Measurements from ENCODE around the gene TFF3. TPM values are rescaled to one million over a fixed set of nuclear protein-coding genes. Genes with fewer than 3 reads are reported as not detected.

Gene TFF3
- total RNA-seq, 2 experiments from 2014 or later = not detected

DNA sequence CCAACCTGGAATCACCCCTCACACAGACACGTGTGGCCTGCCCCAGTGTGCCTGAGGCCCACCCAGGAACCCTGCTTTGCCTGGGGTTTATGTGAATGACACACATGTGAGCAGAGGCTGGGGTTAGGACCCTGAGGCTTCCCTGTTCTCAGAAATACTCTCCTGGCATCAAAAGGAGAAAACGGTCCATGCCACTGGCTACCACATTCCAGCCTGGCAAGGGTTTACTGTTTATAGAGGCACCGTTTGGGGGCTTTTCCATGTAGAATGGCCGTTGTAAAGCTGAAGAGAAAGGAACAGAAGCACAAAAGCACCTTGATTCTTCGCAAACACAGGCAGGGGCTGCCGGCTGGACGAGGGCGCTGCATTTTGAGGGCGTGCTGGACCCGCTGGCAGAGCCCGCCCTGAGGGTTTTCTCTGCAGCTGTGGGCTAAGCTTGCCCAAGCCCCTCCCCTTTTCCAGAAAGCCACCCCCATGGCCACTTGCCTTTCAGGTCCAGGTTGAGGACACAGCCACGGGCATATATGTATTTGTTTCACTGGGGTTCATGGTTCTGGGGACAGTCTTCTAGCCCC lies 13.0 kb downstream of the TFF3 start:
- no peak overlapping the region for H3K4me3 Mint-ChIP-seq
- Histone ChIP-seq H3K36me3 (ENCODE audit: insufficient read depth, low read length) (no peaks in the 10 kb centered on the region), H3K27me3 (ENCODE audit: control insufficient read depth in 1 of 2, insufficient read depth in 2 of 2, low read length in 2 of 2) (peaks cover 2 to 4% of the 10 kb centered on the region in 2 experiments), H3K4me3 (ENCODE audit: low read length) (no peak overlapping the region), H3K4me1 (ENCODE audit: insufficient read depth, low read length) (peaks cover 12% of the 10 kb centered on the region), H3K27ac (ENCODE audit: low read depth in 1 of 2, low read length in 2 of 2) (no peak overlapping the region), H3K9me3 (ENCODE audit: control insufficient read depth in 1 of 2, insufficient read depth in 1 of 2, low read length in 2 of 2) (no peaks in the 10 kb centered on the region)
- TF ChIP-seq, protein P1, sequence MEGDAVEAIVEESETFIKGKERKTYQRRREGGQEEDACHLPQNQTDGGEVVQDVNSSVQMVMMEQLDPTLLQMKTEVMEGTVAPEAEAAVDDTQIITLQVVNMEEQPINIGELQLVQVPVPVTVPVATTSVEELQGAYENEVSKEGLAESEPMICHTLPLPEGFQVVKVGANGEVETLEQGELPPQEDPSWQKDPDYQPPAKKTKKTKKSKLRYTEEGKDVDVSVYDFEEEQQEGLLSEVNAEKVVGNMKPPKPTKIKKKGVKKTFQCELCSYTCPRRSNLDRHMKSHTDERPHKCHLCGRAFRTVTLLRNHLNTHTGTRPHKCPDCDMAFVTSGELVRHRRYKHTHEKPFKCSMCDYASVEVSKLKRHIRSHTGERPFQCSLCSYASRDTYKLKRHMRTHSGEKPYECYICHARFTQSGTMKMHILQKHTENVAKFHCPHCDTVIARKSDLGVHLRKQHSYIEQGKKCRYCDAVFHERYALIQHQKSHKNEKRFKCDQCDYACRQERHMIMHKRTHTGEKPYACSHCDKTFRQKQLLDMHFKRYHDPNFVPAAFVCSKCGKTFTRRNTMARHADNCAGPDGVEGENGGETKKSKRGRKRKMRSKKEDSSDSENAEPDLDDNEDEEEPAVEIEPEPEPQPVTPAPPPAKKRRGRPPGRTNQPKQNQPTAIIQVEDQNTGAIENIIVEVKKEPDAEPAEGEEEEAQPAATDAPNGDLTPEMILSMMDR (IDR thresholded peaks at IDR 0.05) = no peak
- no peaks in the 10 kb centered on the region for H3K9me3 Mint-ChIP-seq
- H3K36me3 Mint-ChIP-seq (ENCODE audit: low read depth) = peaks cover 9% of the 10 kb centered on the region
- intact Hi-C loops (cut with DNase I, micrococcal nuclease) = no loop called here
- CTCF ChIA-PET = no interaction called here
- ATAC-seq (ENCODE audit: poor library complexity) = no peak
- H3K4me1 Mint-ChIP-seq (ENCODE audit: low read depth) = peaks cover 25% of the 10 kb centered on the region
- H3K27ac Mint-ChIP-seq = no peak overlapping the region
- POLR2A ChIA-PET = no interaction called here
- no peaks in the 10 kb centered on the region for H3K27me3 Mint-ChIP-seq
- DNase-seq = no peak

DNA sequence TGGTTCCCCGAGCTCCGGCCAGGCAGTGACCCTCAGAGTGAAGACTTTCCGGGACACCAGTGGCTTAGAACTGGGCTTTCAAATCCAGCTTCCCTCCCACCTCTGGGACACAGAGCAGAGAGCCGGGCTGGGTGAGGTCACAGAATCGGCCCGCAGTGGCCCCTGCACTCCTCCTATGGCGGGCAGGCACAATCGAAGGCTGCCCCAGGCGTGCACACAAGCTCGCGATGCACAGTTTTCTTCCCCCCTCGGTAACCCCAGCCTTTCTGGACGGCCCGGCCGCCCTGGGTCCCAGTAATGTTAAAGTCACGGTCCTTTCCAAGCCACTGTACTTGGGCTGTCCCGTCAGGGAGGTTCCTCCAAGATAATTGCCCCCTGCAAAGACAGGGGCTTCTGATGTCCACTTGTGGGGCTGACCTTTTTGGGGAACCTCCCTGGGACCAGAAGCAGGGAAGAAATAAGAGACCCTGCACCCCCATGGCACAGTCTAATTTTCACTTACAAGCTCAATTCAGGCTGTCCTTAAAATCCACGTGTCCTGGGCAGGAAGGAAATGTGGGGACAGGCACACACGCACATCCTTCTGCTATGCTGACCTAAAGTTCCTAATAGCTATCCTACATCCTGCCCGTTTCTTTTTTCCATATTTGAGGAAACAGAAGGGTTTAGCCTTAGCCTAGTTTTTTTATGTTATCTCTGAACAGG lies 13.7 kb downstream of the TFF3 start:
- H3K4me3 ChIP-seq (ENCODE audit: low read length) = no peak overlapping the region
- TF ChIP-seq, protein P1 (IDR thresholded peaks at IDR 0.05) = no peak
- Mint-ChIP-seq H3K4me1 (ENCODE audit: low read depth) (peaks cover 20% of the 10 kb centered on the region), H3K27me3 (no peaks in the 10 kb centered on the region), H3K9me3 (no peaks in the 10 kb centered on the region), H3K36me3 (ENCODE audit: low read depth) (peaks cover 16% of the 10 kb centered on the region), H3K27ac (no peak overlapping the region), H3K4me3 (no peak overlapping the region)
- intact Hi-C loops (cut with DNase I, micrococcal nuclease) = no loop called here
- no peaks in the 10 kb centered on the region for H3K36me3 ChIP-seq (ENCODE audit: insufficient read depth, low read length)
- ChIA-PET POLR2A (no interaction called here), CTCF (no interaction called here)
- DNase-seq = no peak
- no peak overlapping the region for H3K27ac ChIP-seq (ENCODE audit: low read depth in 1 of 2, low read length in 2 of 2)
- no peak for ATAC-seq (ENCODE audit: poor library complexity)
- H3K27me3 ChIP-seq (ENCODE audit: control insufficient read depth in 1 of 2, insufficient read depth in 2 of 2, low read length in 2 of 2) = no peaks in the 10 kb centered on the region
- H3K9me3 ChIP-seq (ENCODE audit: control insufficient read depth in 1 of 2, insufficient read depth in 1 of 2, low read length in 2 of 2) = no peaks in the 10 kb centered on the region
- H3K4me1 ChIP-seq (ENCODE audit: insufficient read depth, low read length) = peaks cover 7% of the 10 kb centered on the region

DNA sequence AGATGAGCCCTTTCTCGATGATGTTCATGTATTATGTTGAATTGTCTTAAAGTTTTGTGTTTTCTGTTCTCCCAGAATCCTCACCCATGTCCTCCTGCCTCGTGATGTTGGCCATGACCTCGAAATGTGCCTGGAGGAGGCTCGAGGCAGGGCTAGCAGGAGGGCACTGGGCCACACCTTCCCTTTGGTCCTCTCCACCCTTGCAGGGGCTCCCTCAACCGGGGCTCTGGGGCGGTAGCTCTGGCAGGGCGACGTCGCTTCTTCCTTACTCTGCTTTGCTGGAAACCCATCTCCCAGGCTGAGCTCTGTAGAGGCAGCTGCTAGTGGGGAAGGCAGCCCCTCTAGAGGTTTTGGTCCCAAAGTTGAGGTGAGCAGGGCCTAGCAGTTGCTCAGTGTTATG lies 14.3 kb downstream of the TFF3 start:
- Mint-ChIP-seq H3K27ac (no peak overlapping the region), H3K4me3 (no peak overlapping the region), H3K4me1 (ENCODE audit: low read depth) (peaks cover 19% of the 10 kb centered on the region), H3K9me3 (no peaks in the 10 kb centered on the region), H3K27me3 (no peaks in the 10 kb centered on the region), H3K36me3 (ENCODE audit: low read depth) (peaks cover 22% of the 10 kb centered on the region)
- CTCF ChIA-PET = no interaction called here
- Histone ChIP-seq H3K27me3 (ENCODE audit: control insufficient read depth in 1 of 2, insufficient read depth in 2 of 2, low read length in 2 of 2) (no peaks in the 10 kb centered on the region), H3K36me3 (ENCODE audit: insufficient read depth, low read length) (peaks cover 6% of the 10 kb centered on the region), H3K4me1 (ENCODE audit: insufficient read depth, low read length) (peaks cover 6% of the 10 kb centered on the region), H3K4me3 (ENCODE audit: low read length) (no peak overlapping the region), H3K27ac (ENCODE audit: low read depth in 1 of 2, low read length in 2 of 2) (no peak overlapping the region), H3K9me3 (ENCODE audit: control insufficient read depth in 1 of 2, insufficient read depth in 1 of 2, low read length in 2 of 2) (no peaks in the 10 kb centered on the region)
- intact Hi-C loops (cut with DNase I, micrococcal nuclease) = no loop called here
- ATAC-seq (ENCODE audit: poor library complexity) (no peak), DNase-seq (no peak)
- TF ChIP-seq, protein P1 (IDR thresholded peaks at IDR 0.05) = no peak
- POLR2A ChIA-PET = no interaction called here
